GM23338 (cell line): ENCODE data around the gene PSAPL1. TPM values are rescaled to one million over a fixed set of nuclear protein-coding genes. Genes with fewer than 3 reads are reported as not detected.

ENCODE experiments used
- ATAC-seq: fragments of 200-7000 bp; cut with Tn5 transposase; 3 replicates; pipeline ENCODE4 v1.9.1; 2020
- DNase-seq: peaks from one replicate; pipeline ENCODE4 v3.0.0-alpha.2; 2015; ENCODE audit warnings: low spot score
- H2AFZ ChIP-seq: fragments of 200-600 bp; sonication (generic); 2 replicates; pipeline ENCODE4 v1.8.0; 2016; ENCODE audit warnings: antibody characterized with exemption, mild to moderate bottlenecking, moderate library complexity
- H3F3A ChIP-seq: fragments of 200-600 bp; sonication (generic); replicated peaks from 2 replicates; pipeline ENCODE4 v1.8.0; 2017; ENCODE audit warnings: antibody characterized with exemption, mixed run types, low read depth
- H3K27ac ChIP-seq: fragments of 200-600 bp; sonication (generic); 2 replicates; pipeline ENCODE4 v1.6.1; 2016; ENCODE audit warnings: low read depth
- H3K27me3 ChIP-seq: fragments of 200-600 bp; sonication (generic); 2 replicates; pipeline ENCODE4 v1.8.0; 2016; ENCODE audit warnings: mild to moderate bottlenecking, mixed run types, moderate library complexity; ENCODE audit not compliant: insufficient read depth
- H3K36me3 ChIP-seq: fragments of 200-600 bp; sonication (generic); 2 replicates; pipeline ENCODE4 v1.8.0; 2016; ENCODE audit warnings: mild to moderate bottlenecking; ENCODE audit not compliant: insufficient read depth
- H3K4me1 ChIP-seq: fragments of 200-600 bp; sonication (generic); 2 replicates; pipeline ENCODE4 v1.8.0; 2016; ENCODE audit warnings: mild to moderate bottlenecking, moderate library complexity; ENCODE audit not compliant: insufficient read depth
- H3K4me2 ChIP-seq: fragments of 200-600 bp; sonication (generic); 2 replicates; pipeline ENCODE4 v1.7.1; 2017; ENCODE audit warnings: mixed run types
- H3K4me3 ChIP-seq: fragments of 200-600 bp; sonication (generic); 2 replicates; pipeline ENCODE4 v1.6.1; 2016; ENCODE audit warnings: mixed run types
- H3K79me2 ChIP-seq: fragments of 200-600 bp; sonication (generic); replicated peaks from 2 replicates; pipeline ENCODE4 v1.8.0; 2017; ENCODE audit warnings: mild to moderate bottlenecking; ENCODE audit not compliant: insufficient read depth
- H3K9me2 ChIP-seq: fragments of 200-600 bp; sonication (generic); 2 replicates; pipeline ENCODE4 v1.8.0; 2017; ENCODE audit not compliant: insufficient read depth
- H4K20me1 ChIP-seq: fragments of 200-600 bp; sonication (generic); replicated peaks from 2 replicates; pipeline ENCODE4 v1.8.0; 2017; ENCODE audit warnings: mild to moderate bottlenecking; ENCODE audit not compliant: insufficient read depth
- H3K27ac Mint-ChIP-seq: 2 replicates; pipeline ENCODE4 v1.8.0; 2020; ENCODE audit warnings: inconsistent platforms, mild to moderate bottlenecking, moderate library complexity, mixed read lengths
- H3K27me3 Mint-ChIP-seq: 3 replicates; pipeline ENCODE4 v1.8.0; 2022; ENCODE audit warnings: low read depth, mild to moderate bottlenecking, moderate library complexity, mixed read lengths, inconsistent platforms; ENCODE audit not compliant: insufficient read depth, poor library complexity
- H3K36me3 Mint-ChIP-seq: 3 replicates; pipeline ENCODE4 v1.8.0; 2021; ENCODE audit warnings: low read depth, mild to moderate bottlenecking, inconsistent platforms, moderate library complexity, mixed read lengths
- H3K4me1 Mint-ChIP-seq: 3 replicates; pipeline ENCODE4 v1.8.0; 2020; ENCODE audit warnings: mild to moderate bottlenecking, inconsistent platforms, mixed read lengths
- H3K4me3 Mint-ChIP-seq: 3 replicates; pipeline ENCODE4 v1.8.0; 2021; ENCODE audit warnings: moderate library complexity, mild to moderate bottlenecking, inconsistent platforms, mixed read lengths
- H3K9me3 Mint-ChIP-seq: 3 replicates; pipeline ENCODE4 v1.8.0; 2020; ENCODE audit warnings: moderate library complexity, mild to moderate bottlenecking, inconsistent platforms, mixed read lengths
- POLR2AphosphoS5 ChIP-seq: IDR thresholded peaks from 2 replicates; pipeline ENCODE4 v1.6.1; 2016; ENCODE audit warnings: antibody characterized with exemption, low read depth
- STAT1 ChIP-seq: IDR thresholded peaks from one replicate; pipeline ENCODE4 v1.6.1; 2016; ENCODE audit warnings: antibody characterized with exemption; ENCODE audit not compliant: unreplicated experiment
- ZNF114 ChIP-seq: fragments of 250-450 bp; sonication (Bioruptor Pico); IDR thresholded peaks from 2 replicates; pipeline ENCODE4 v1.5.0; 2020; ENCODE audit warnings: mild to moderate bottlenecking, moderate library complexity
- ZNF331 ChIP-seq: fragments of 250-450 bp; sonication (Bioruptor Pico); IDR thresholded peaks from 2 replicates; pipeline ENCODE4 v1.5.0; 2020; ENCODE audit warnings: low read depth, mild to moderate bottlenecking, moderate library complexity
- polyA plus RNA-seq: library from polyadenylated mRNA; unstranded; fragments of >200 nt; fragmentation: Nextera tagmentation; extraction: Ambion mirVana; gene quantifications from 2 replicates; pipeline ENCODE4 v1.2.1, GENCODE V29; 2016
- total RNA-seq: library from RNA; depleted of rRNA; stranded (reverse); fragments of >200 nt; shearing (Covaris generic); gene quantifications from 2 replicates; pipeline ENCODE4 v1.2.3, GENCODE V29; 2014
- TF ChIP-seq, protein P1 (sequence below), 2 experiments: fragments of 200-600 bp in 1 of 2; sonication (generic) in 1 of 2; conservative IDR thresholded peaks; 2 replicates each; pipeline versions ENCODE4 v1.5.1 to v1.6.1; 2016 to 2017; ENCODE audit warnings: antibody characterized with exemption in 2 of 2, low read depth in 2 of 2, mild to moderate bottlenecking in 2 of 2, moderate library complexity in 1 of 2
- TF ChIP-seq, protein P2 (sequence below): fragments of 250-450 bp; sonication (Bioruptor Pico); IDR thresholded peaks from 2 replicates; pipeline ENCODE4 v1.5.0; 2020; ENCODE audit warnings: mild to moderate bottlenecking, moderate library complexity
- TF ChIP-seq, protein P3 (sequence below): IDR thresholded peaks from 2 replicates; pipeline ENCODE4 v1.6.1; 2016; ENCODE audit warnings: antibody characterized with exemption

The PSAPL1 gene
- total and polyA plus RNA-seq, 2 experiments from 2014 or later: not detected

DNA sequence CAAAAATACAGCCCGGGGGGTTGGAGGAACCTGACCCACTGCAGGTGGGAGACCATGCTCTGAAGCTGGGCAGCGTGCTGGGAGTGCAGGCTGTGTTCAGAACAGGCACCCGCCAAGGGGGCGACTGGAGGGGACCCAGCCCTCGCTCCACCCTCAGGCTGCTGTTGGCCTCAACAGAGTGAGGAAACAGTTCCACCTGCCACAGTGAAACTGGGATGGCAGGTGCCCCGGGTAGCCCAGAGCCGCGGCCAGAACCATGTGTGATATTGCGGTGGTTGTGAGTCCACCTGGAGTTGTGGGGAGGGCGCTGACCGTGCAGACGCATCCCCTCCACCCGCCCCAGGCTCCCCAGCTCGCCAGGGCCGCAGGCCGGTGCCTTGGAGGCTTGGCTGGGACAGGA lies 45.7 kb upstream of the PSAPL1 start:
- Mint-ChIP-seq H3K4me3 (no peak overlapping the region), H3K9me3 (no peaks in the 10 kb centered on the region), H3K4me1 (peaks cover 6% of the 10 kb centered on the region; the same call in 2 of the 3 replicates), H3K27ac (no peak overlapping the region), H3K36me3 (no peaks in the 10 kb centered on the region; the same call in 2 of the 3 replicates), H3K27me3 (peaks cover 16% of the 10 kb centered on the region)
- DNase-seq (no peak), ATAC-seq (no peak)
- Histone ChIP-seq H2AFZ (no peak overlapping the region), H3K4me3 (no peak overlapping the region), H3K36me3 (no peaks in the 10 kb centered on the region), H3F3A (no peaks in the 10 kb centered on the region), H3K9me2 (no peaks in the 10 kb centered on the region), H3K4me2 (no peak overlapping the region), H3K27ac (no peak overlapping the region), H3K27me3 (no peaks in the 10 kb centered on the region), H3K79me2 (no peaks in the 10 kb centered on the region), H3K4me1 (no peaks in the 10 kb centered on the region), H4K20me1 (no peaks in the 10 kb centered on the region)
- TF ChIP-seq, protein P1, sequence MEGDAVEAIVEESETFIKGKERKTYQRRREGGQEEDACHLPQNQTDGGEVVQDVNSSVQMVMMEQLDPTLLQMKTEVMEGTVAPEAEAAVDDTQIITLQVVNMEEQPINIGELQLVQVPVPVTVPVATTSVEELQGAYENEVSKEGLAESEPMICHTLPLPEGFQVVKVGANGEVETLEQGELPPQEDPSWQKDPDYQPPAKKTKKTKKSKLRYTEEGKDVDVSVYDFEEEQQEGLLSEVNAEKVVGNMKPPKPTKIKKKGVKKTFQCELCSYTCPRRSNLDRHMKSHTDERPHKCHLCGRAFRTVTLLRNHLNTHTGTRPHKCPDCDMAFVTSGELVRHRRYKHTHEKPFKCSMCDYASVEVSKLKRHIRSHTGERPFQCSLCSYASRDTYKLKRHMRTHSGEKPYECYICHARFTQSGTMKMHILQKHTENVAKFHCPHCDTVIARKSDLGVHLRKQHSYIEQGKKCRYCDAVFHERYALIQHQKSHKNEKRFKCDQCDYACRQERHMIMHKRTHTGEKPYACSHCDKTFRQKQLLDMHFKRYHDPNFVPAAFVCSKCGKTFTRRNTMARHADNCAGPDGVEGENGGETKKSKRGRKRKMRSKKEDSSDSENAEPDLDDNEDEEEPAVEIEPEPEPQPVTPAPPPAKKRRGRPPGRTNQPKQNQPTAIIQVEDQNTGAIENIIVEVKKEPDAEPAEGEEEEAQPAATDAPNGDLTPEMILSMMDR (conservative IDR thresholded peaks at IDR 0.05; ENCODE audit: low read depth in 2 of 2): no peak
- TF ChIP-seq, protein P2, sequence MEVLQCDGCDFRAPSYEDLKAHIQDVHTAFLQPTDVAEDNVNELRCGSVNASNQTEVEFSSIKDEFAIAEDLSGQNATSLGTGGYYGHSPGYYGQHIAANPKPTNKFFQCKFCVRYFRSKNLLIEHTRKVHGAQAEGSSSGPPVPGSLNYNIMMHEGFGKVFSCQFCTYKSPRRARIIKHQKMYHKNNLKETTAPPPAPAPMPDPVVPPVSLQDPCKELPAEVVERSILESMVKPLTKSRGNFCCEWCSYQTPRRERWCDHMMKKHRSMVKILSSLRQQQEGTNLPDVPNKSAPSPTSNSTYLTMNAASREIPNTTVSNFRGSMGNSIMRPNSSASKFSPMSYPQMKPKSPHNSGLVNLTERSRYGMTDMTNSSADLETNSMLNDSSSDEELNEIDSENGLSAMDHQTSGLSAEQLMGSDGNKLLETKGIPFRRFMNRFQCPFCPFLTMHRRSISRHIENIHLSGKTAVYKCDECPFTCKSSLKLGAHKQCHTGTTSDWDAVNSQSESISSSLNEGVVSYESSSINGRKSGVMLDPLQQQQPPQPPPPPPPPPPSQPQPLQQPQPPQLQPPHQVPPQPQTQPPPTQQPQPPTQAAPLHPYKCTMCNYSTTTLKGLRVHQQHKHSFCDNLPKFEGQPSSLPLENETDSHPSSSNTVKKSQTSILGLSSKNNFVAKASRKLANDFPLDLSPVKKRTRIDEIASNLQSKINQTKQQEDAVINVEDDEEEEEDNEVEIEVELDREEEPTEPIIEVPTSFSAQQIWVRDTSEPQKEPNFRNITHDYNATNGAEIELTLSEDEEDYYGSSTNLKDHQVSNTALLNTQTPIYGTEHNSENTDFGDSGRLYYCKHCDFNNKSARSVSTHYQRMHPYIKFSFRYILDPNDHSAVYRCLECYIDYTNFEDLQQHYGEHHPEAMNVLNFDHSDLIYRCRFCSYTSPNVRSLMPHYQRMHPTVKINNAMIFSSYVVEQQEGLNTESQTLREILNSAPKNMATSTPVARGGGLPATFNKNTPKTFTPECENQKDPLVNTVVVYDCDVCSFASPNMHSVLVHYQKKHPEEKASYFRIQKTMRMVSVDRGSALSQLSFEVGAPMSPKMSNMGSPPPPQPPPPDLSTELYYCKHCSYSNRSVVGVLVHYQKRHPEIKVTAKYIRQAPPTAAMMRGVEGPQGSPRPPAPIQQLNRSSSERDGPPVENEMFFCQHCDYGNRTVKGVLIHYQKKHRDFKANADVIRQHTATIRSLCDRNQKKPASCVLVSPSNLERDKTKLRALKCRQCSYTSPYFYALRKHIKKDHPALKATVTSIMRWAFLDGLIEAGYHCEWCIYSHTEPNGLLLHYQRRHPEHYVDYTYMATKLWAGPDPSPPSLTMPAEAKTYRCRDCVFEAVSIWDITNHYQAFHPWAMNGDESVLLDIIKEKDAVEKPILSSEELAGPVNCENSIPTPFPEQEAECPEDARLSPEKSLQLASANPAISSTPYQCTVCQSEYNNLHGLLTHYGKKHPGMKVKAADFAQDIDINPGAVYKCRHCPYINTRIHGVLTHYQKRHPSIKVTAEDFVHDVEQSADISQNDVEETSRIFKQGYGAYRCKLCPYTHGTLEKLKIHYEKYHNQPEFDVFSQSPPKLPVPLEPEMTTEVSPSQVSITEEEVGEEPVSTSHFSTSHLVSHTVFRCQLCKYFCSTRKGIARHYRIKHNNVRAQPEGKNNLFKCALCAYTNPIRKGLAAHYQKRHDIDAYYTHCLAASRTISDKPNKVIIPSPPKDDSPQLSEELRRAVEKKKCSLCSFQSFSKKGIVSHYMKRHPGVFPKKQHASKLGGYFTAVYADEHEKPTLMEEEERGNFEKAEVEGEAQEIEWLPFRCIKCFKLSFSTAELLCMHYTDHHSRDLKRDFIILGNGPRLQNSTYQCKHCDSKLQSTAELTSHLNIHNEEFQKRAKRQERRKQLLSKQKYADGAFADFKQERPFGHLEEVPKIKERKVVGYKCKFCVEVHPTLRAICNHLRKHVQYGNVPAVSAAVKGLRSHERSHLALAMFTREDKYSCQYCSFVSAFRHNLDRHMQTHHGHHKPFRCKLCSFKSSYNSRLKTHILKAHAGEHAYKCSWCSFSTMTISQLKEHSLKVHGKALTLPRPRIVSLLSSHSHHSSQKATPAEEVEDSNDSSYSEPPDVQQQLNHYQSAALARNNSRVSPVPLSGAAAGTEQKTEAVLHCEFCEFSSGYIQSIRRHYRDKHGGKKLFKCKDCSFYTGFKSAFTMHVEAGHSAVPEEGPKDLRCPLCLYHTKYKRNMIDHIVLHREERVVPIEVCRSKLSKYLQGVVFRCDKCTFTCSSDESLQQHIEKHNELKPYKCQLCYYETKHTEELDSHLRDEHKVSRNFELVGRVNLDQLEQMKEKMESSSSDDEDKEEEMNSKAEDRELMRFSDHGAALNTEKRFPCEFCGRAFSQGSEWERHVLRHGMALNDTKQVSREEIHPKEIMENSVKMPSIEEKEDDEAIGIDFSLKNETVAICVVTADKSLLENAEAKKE (CRISPR knock-in tag): no peak
- no peak for TF ChIP-seq POLR2AphosphoS5
- TF ChIP-seq ZNF114 (CRISPR knock-in tag): no peak

DNA sequence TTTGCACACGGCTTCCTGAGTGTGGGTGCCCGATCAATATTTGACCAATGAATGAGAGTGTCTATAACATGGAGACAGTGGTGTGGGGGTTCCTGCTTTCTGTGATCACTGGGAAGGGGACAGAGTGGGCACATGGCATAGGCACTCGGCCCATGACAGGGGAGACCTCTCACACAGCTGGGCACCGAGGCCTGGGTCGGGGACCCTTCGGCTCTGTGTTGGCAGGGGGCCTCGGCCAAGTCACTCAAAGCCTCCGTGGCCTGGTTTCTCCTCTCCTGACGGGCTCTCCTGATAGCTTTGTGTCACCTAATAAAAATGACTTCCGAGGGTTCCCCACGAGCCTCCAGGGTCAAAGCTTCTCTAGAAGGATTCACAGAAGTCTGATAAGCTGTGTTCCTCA lies 43.9 kb upstream of the PSAPL1 start:
- TF ChIP-seq, protein P3, sequence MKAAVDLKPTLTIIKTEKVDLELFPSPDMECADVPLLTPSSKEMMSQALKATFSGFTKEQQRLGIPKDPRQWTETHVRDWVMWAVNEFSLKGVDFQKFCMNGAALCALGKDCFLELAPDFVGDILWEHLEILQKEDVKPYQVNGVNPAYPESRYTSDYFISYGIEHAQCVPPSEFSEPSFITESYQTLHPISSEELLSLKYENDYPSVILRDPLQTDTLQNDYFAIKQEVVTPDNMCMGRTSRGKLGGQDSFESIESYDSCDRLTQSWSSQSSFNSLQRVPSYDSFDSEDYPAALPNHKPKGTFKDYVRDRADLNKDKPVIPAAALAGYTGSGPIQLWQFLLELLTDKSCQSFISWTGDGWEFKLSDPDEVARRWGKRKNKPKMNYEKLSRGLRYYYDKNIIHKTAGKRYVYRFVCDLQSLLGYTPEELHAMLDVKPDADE: no peak
- no peak for TF ChIP-seq ZNF331 (CRISPR knock-in tag)
- no peak for TF ChIP-seq STAT1
- TF ChIP-seq, protein P1 (conservative IDR thresholded peaks at IDR 0.05; ENCODE audit: low read depth in 2 of 2): no peak
- no peak for ATAC-seq

More for the DNA sequence above, 43.9 kb upstream of the PSAPL1 start:
- Histone ChIP-seq H3K4me2 (no peak overlapping the region), H3K4me1 (no peaks in the 10 kb centered on the region), H3K36me3 (no peaks in the 10 kb centered on the region), H3K79me2 (no peaks in the 10 kb centered on the region), H3K9me2 (no peaks in the 10 kb centered on the region), H3K27me3 (no peaks in the 10 kb centered on the region), H3K4me3 (no peak overlapping the region), H3K27ac (no peak overlapping the region), H3F3A (no peaks in the 10 kb centered on the region), H4K20me1 (no peaks in the 10 kb centered on the region), H2AFZ (no peak overlapping the region)
- no peak for DNase-seq
- Mint-ChIP-seq H3K4me1 (no peaks in the 10 kb centered on the region), H3K27me3 (peaks cover 16% of the 10 kb centered on the region), H3K9me3 (no peaks in the 10 kb centered on the region), H3K36me3 (no peaks in the 10 kb centered on the region; the same call in 2 of the 3 replicates), H3K27ac (peak overlapping the region; percentile 49; the same call in 1 of the 2 replicates), H3K4me3 (no peak overlapping the region)
